HepG2 (cell line): ENCODE data around the gene SYNGR2. TPM values are rescaled to one million over a fixed set of nuclear protein-coding genes. Genes with fewer than 3 reads are reported as not detected.

Experiments used
- ARNT2 ChIP-seq: sonication (generic); formaldehyde crosslinking; IDR thresholded peaks from 2 replicates; pipeline ENCODE4 v1.8.0; 2022; ENCODE audit warnings: mild to moderate bottlenecking, low read depth, missing genetic modification reagents, moderate library complexity
- ETS1 ChIP-seq: sonication (generic); formaldehyde crosslinking; IDR thresholded peaks from 2 replicates; pipeline ENCODE4 v1.4.0; 2020; ENCODE audit warnings: missing genetic modification reagents
- GABPB1 ChIP-seq: IDR thresholded peaks from 2 replicates; pipeline ENCODE4 v1.6.1; 2016; ENCODE audit warnings: mild to moderate bottlenecking, missing genetic modification reagents, moderate library complexity, missing compliant biosample characterization
- GLMP ChIP-seq: sonication (generic); formaldehyde crosslinking; IDR thresholded peaks from 2 replicates; pipeline ENCODE4 v1.9.0; 2021; ENCODE audit warnings: missing genetic modification reagents, mild to moderate bottlenecking, borderline replicate concordance
- HMGA1 ChIP-seq: sonication (generic); formaldehyde crosslinking; conservative IDR thresholded peaks from 2 replicates; pipeline ENCODE4 v1.4.0; 2020; ENCODE audit warnings: missing genetic modification reagents
- HNF4G ChIP-seq, 2 experiments: sonication (generic) in 1 of 2; formaldehyde crosslinking in 1 of 2; IDR thresholded peaks; 2 replicates each; pipeline versions ENCODE4 v1.4.0 to v1.6.1; 2011 to 2020; ENCODE audit warnings: borderline replicate concordance in 2 of 2, low read depth in 2 of 2, mild to moderate bottlenecking in 2 of 2, low read length in 1 of 2, missing genetic modification reagents in 1 of 2, moderate library complexity in 1 of 2
- IRF9 ChIP-seq: sonication (generic); formaldehyde crosslinking; IDR thresholded peaks from 2 replicates; pipeline ENCODE4 v1.8.0; 2022; ENCODE audit warnings: missing genetic modification reagents, mild to moderate bottlenecking, borderline replicate concordance
- KLF12 ChIP-seq: sonication (generic); formaldehyde crosslinking; IDR thresholded peaks from 2 replicates; pipeline ENCODE4 v1.4.0; 2020; ENCODE audit warnings: missing genetic modification reagents, borderline replicate concordance
- NR0B2 ChIP-seq: sonication (generic); formaldehyde crosslinking; IDR thresholded peaks from 2 replicates; pipeline ENCODE4 v1.4.0; 2020; ENCODE audit warnings: mild to moderate bottlenecking, missing genetic modification reagents
- TCF12 ChIP-seq, 2 experiments: fragments of 450-650 bp in 1 of 2; sonication (generic) in 1 of 2; formaldehyde crosslinking in 1 of 2; IDR thresholded peaks; 2 replicates each; pipeline versions ENCODE4 v1.6.1 to v1.8.0; 2017 to 2022; ENCODE audit warnings: antibody characterized with exemption in 1 of 2, mild to moderate bottlenecking in 1 of 2, missing genetic modification reagents in 1 of 2, moderate library complexity in 1 of 2
- THAP7 ChIP-seq: sonication (generic); formaldehyde crosslinking; IDR thresholded peaks from 2 replicates; pipeline ENCODE4 v1.8.1; 2023; ENCODE audit warnings: mild to moderate bottlenecking, missing genetic modification reagents
- YEATS4 ChIP-seq: sonication (generic); formaldehyde crosslinking; IDR thresholded peaks from 2 replicates; pipeline ENCODE4 v1.4.0; 2020; ENCODE audit warnings: missing genetic modification reagents, borderline replicate concordance
- ZGPAT ChIP-seq: IDR thresholded peaks from 2 replicates; pipeline ENCODE4 v1.6.1; 2016; ENCODE audit warnings: mild to moderate bottlenecking
- ZNF253 ChIP-seq: sonication (generic); formaldehyde crosslinking; IDR thresholded peaks from 2 replicates; pipeline ENCODE4 v1.8.0; 2022; ENCODE audit warnings: mild to moderate bottlenecking, missing genetic modification reagents, borderline replicate concordance
- ZNF275 ChIP-seq: sonication (generic); formaldehyde crosslinking; IDR thresholded peaks from 2 replicates; pipeline ENCODE4 v1.8.0; 2022; ENCODE audit warnings: missing genetic modification reagents, mild to moderate bottlenecking, inconsistent platforms, borderline replicate concordance
- ZNF678 ChIP-seq: sonication (generic); formaldehyde crosslinking; IDR thresholded peaks from 2 replicates; pipeline ENCODE4 v1.4.0; 2020; ENCODE audit warnings: mild to moderate bottlenecking, missing genetic modification reagents
- ZNF691 ChIP-seq: sonication (generic); formaldehyde crosslinking; IDR thresholded peaks from 2 replicates; pipeline ENCODE4 v1.4.0; 2020; ENCODE audit warnings: missing genetic modification reagents, low read depth, mild to moderate bottlenecking, borderline replicate concordance
- polyA plus RNA-seq, 8 experiments: library from polyadenylated mRNA; depleted of rRNA in 3 of 8; stranded (reverse) in 7 of 8; unstranded in 1 of 8; fragments of >200 nt; fragmentation: Illumina TruSeq in 4 of 8; extraction: Trizol in 4 of 8; gene quantifications; 2 replicates each; pipeline versions ENCODE4 v1.2.1 to v1.2.3, GENCODE V29; 2011 to 2016; ENCODE audit warnings: low read depth in 4 of 8, missing spikeins in 1 of 8, mixed read lengths in 1 of 8; ENCODE audit not compliant: insufficient read depth in 1 of 8
- total RNA-seq, 5 experiments: library from RNA; depleted of rRNA; stranded (reverse); fragments of >200 nt; fragmentation: Illumina TruSeq; extraction: Trizol; gene quantifications; 2 replicates each; pipeline ENCODE4 v1.2.3, GENCODE V29; 2016; ENCODE audit warnings: low read depth in 1 of 5

The SYNGR2 gene
- total and polyA plus RNA-seq, 2 of the 13 experiments (the other 11 are each of a cell fraction or from before 2014, with no cell fraction given) = 46.7 to 170 TPM

- peak; percentile 79; the same call in 1 of the 2 replicates for TF ChIP-seq ARNT2 (CRISPR knock-in tag)
- TF ChIP-seq NR0B2 (CRISPR knock-in tag) = no peak; the same call in 1 of the 2 replicates
- TF ChIP-seq HNF4G (IDR thresholded peaks at IDR 0.05; ENCODE audit: borderline replicate concordance, low read depth, low read length) = no peak
- TF ChIP-seq HNF4G (CRISPR knock-in tag; IDR thresholded peaks at IDR 0.05; ENCODE audit: borderline replicate concordance, low read depth) = no peak
- peak; percentile 15; the same call in 1 of the 2 replicates for TF ChIP-seq THAP7
- TF ChIP-seq ZGPAT = peak; percentile 70; the same call in 1 of the 2 replicates
- TF ChIP-seq TCF12 (IDR thresholded peaks at IDR 0.05) = no peak
- TF ChIP-seq TCF12 (CRISPR knock-in tag; IDR thresholded peaks at IDR 0.05) = peak; percentile 44; the same call in 1 of the 2 replicates
- peak; percentile 66 for TF ChIP-seq GABPB1 (CRISPR knock-in tag)
- TF ChIP-seq GLMP (CRISPR knock-in tag) = no peak
- TF ChIP-seq ZNF275 (CRISPR knock-in tag) = peak; percentile 11; the same call in 1 of the 2 replicates
- no peak for TF ChIP-seq KLF12 (CRISPR knock-in tag)
- no peak for TF ChIP-seq ZNF691 (CRISPR knock-in tag)
- no peak for TF ChIP-seq ETS1 (CRISPR knock-in tag)
- no peak for TF ChIP-seq IRF9
- no peak for TF ChIP-seq ZNF253 (CRISPR knock-in tag)
- TF ChIP-seq YEATS4 (CRISPR knock-in tag) = peak; percentile 55; the same call in 1 of the 2 replicates
- TF ChIP-seq ZNF678 (CRISPR knock-in tag) = no peak
- no peak for TF ChIP-seq HMGA1
These were observed 39.6 kb upstream of the SYNGR2 start, which contains the start of gene TMC6 (continued) for GRCh38 chr17:78128551-78129350.
